Body of pancreas (tissue), 4 donors: Measurements from ENCODE around the gene GZF1.

ENCODE experiments used
- POLR2A ChIP-seq, 3 donors: fragments of 450-650 bp; IDR thresholded peaks; one replicate each; pipeline ENCODE4 v1.6.1; 2016; ENCODE audit warnings: antibody characterized with exemption in 3 of 3, mild to moderate bottlenecking in 2 of 3
- TF ChIP-seq, protein P1 (sequence below), 7 experiments: fragments of 450-650 bp in 4 of 7; fragments of 200-600 bp in 3 of 7; sonication (generic) in 3 of 7; IDR thresholded peaks; one replicate each; pipeline ENCODE4 v1.5.1; 2016 to 2019; ENCODE audit warnings: antibody characterized with exemption in 7 of 7

DNA sequence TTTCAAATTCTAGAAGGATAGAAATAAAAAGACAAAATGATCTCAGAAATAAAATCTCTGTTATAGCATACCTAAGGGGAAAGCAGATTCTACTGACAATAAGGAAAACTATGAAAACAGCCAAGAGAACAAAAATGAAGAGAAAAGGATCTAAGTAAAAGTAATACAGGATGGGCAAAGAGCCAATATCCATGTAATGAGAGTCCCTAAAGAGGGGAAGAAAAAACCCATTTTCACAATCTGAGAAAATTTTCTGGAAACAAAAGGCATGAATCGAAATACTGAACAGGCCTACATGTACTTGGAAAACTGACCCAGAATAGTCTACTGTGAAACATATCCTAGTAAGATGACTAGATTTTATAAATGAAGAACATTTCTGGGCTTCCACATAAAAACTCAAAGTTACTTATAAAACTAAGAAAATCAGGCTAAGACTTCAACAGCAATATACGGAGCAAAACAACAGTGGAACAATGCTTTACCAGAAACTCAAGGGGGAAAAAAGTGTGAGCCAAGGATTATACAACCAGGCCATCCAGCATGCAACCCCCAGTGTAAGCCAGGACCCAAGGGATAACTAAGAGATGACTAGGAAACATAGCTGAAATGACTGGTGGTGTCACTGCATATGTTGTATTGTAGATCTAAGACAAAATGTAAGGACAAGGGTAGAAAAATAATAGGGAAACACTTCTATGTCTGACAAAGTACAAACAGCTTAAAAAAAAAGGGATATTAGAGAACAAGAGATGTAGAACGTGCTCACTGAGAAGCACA, 49.1 kb downstream of the GZF1 start:
- TF ChIP-seq, protein P1, sequence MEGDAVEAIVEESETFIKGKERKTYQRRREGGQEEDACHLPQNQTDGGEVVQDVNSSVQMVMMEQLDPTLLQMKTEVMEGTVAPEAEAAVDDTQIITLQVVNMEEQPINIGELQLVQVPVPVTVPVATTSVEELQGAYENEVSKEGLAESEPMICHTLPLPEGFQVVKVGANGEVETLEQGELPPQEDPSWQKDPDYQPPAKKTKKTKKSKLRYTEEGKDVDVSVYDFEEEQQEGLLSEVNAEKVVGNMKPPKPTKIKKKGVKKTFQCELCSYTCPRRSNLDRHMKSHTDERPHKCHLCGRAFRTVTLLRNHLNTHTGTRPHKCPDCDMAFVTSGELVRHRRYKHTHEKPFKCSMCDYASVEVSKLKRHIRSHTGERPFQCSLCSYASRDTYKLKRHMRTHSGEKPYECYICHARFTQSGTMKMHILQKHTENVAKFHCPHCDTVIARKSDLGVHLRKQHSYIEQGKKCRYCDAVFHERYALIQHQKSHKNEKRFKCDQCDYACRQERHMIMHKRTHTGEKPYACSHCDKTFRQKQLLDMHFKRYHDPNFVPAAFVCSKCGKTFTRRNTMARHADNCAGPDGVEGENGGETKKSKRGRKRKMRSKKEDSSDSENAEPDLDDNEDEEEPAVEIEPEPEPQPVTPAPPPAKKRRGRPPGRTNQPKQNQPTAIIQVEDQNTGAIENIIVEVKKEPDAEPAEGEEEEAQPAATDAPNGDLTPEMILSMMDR (IDR thresholded peaks at IDR 0.05) = no peak
- TF ChIP-seq POLR2A (IDR thresholded peaks at IDR 0.05) = no peak
